Fibroblast of pulmonary artery (primary cell): ENCODE data around the gene PSMC3.
A peak's percentile ranks its signal among the peaks of the same experiment; 100 is the strongest.

ENCODE experiments used
- DNase-seq: peaks from one replicate; pipeline ENCODE4 v3.0.0-alpha.2; 2010; ENCODE audit warnings: low read depth
- H3K4me3 ChIP-seq: replicated peaks from 2 replicates; pipeline ENCODE4 v1.5.1; 2011; ENCODE audit warnings: low read depth, mild to moderate bottlenecking, control low read depth, low read length, moderate library complexity
- TF ChIP-seq, protein P1 (sequence below): IDR thresholded peaks from 2 replicates; pipeline ENCODE4 v1.5.1; 2011; ENCODE audit warnings: mild to moderate bottlenecking, control low read depth, low read length, inconsistent platforms; ENCODE audit errors: missing control alignments

Gene PSMC3

GRCh38 chr11:47430524-47430923 lies 4.3 kb upstream of the PSMC3 start:
- TF ChIP-seq, protein P1, sequence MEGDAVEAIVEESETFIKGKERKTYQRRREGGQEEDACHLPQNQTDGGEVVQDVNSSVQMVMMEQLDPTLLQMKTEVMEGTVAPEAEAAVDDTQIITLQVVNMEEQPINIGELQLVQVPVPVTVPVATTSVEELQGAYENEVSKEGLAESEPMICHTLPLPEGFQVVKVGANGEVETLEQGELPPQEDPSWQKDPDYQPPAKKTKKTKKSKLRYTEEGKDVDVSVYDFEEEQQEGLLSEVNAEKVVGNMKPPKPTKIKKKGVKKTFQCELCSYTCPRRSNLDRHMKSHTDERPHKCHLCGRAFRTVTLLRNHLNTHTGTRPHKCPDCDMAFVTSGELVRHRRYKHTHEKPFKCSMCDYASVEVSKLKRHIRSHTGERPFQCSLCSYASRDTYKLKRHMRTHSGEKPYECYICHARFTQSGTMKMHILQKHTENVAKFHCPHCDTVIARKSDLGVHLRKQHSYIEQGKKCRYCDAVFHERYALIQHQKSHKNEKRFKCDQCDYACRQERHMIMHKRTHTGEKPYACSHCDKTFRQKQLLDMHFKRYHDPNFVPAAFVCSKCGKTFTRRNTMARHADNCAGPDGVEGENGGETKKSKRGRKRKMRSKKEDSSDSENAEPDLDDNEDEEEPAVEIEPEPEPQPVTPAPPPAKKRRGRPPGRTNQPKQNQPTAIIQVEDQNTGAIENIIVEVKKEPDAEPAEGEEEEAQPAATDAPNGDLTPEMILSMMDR = no peak
- no peak for DNase-seq
- no peak overlapping the region for H3K4me3 ChIP-seq

DNA sequence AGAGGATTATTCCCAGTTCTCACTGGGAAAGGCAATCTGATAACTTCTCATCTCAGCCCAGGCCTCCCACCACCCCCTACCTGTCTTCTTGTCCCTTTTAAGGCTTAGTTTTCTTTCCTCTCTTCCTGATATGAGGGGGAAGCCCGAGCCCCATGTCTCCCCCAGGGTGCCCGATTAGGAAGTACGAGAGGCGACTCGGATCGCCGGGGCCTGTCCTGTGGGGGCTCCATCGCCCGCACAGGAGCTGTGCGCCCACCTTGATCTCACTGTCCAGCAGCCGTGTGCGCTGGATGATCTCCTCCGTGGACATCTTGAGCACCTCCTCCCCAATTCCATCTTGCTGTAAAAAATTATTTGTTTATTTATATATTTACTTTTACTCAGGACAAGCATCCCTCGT lies 628 bp downstream of the PSMC3 start:
- no peak for DNase-seq
- H3K4me3 ChIP-seq = peak overlapping the region; percentile 99
- TF ChIP-seq, protein P1 = no peak

DNA sequence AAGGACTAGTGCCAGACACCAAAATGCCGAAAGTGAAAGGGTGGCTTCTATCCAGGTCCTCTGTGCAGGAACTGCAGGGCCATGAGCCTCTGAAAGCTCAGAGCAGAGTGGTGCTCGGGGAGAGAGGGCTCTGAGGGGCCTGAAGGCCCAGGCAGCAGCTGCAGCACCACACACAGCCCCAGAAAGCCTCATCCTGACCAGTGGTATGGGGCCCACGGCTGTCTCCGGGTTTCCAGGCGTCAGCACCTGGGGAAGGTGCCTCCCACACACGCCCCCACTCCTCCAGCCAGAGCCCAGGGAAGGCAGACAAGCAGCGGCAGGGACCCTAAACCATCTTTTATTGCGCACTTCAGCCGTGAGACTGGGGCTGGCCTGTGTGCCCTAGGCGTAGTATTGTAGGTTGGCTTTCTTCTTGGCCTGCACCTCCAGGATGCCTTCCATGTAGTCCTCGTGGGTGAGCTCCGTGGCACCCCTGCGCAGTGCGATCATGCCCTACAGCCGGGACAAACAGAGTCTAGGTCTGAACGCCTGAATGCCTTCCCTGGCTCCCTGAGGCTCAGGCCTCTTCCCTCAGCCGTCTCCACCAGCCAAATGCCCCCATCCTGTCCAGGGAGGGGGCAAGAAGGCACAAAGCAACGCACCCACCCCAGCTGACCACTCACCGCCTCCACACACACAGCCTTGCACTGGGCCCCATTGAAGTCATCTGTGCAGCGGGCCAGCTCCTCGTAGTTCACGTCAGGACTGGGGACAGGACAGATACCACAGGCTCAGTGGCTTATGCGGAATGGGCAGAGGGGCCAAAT lies 7.6 kb downstream of the PSMC3 start:
- H3K4me3 ChIP-seq = no peak overlapping the region
- TF ChIP-seq, protein P1 = no peak
- no peak for DNase-seq

DNA sequence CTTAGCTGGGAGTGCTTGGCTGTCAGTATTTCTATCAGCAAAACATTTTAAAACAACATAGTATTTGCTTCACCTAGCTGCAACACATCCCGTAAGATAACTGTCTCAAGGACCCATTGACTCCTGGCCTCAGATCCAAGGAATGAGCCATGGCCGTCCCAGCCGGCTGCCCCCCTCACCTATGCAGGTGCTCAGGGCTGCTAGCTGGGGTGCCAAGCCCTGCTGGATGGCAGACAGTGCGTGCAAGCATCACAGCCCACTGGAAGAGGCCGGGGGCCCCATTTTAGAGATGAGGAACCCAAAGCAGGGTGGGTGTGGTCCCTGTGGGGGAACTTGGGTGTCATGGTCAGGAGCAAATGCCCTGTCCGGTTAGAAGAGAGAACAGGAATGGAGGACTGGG lies 8.5 kb downstream of the PSMC3 start:
- DNase-seq = no peak
- TF ChIP-seq, protein P1 = no peak
- no peak overlapping the region for H3K4me3 ChIP-seq

- TF ChIP-seq, protein P1 = no peak
- no peak overlapping the region for H3K4me3 ChIP-seq
- DNase-seq = peak; percentile 95
Measured at GRCh38 chr11:47415949-47416472, 10.2 kb downstream of the PSMC3 start.

DNA sequence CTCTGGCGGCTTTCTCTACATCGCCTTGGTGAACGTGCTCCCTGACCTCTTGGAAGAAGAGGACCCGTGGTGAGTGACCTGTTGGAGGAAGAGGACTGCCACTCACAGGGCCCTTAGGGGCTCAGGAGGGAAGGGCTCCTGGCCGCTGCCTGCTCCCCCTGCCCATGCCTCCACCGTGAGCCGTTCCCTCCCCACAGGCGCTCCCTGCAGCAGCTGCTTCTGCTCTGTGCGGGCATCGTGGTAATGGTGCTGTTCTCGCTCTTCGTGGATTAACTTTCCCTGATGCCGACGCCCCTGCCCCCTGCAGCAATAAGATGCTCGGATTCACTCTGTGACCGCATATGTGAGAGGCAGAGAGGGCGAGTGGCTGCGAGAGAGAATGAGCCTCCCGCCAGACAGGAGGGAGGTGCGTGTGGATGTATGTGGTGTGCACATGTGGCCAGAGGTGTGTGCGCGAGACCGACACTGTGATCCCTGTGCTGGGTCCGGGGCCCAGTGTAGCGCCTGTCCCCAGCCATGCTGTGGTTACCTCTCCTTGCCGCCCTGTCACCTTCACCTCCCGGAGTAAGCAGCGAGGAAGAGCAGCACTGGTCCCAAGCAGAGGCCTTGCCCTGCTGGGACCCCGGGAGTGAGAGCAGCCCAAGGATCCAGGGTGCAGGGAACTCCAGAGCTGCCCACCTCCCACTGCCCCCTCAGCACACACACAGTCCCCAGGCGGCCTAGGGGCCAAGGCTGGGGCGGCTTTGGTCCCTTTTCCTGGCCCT lies 11.0 kb downstream of the PSMC3 start:
- TF ChIP-seq, protein P1 = no peak
- H3K4me3 ChIP-seq = no peak overlapping the region
- no peak for DNase-seq
